SU-DHL-6 (cell line): ENCODE data around the gene DDIT4.

Source experiments
- H2AFZ ChIP-seq: fragments of 200-600 bp; sonication (generic); 2 replicates; pipeline ENCODE4 v1.6.1; 2014; ENCODE audit warnings: low read depth, mild to moderate bottlenecking, moderate library complexity, mixed read lengths, antibody characterized with exemption, low read length; ENCODE audit not compliant: severe bottlenecking
- H3F3A ChIP-seq: fragments of 200-600 bp; shearing (Covaris generic); 2 replicates; pipeline ENCODE4 v1.6.0; 2016; ENCODE audit warnings: antibody characterized with exemption, mild to moderate bottlenecking; ENCODE audit not compliant: insufficient read depth
- H3K27ac ChIP-seq: fragments of 200-600 bp; sonication (generic); 2 replicates; pipeline ENCODE4 v1.5.1; 2016; ENCODE audit warnings: low read depth, mild to moderate bottlenecking, low read length, moderate library complexity, mixed read lengths
- H3K27me3 ChIP-seq: fragments of 200-600 bp; sonication (generic), shearing (Covaris generic); 2 replicates; pipeline ENCODE4 v1.6.0; 2014; ENCODE audit warnings: mild to moderate bottlenecking, low read length
- H3K36me3 ChIP-seq: fragments of 200-600 bp; sonication (generic); 2 replicates; pipeline ENCODE4 v1.6.1; 2014; ENCODE audit warnings: mild to moderate bottlenecking, low read length, mixed read lengths
- H3K4me2 ChIP-seq: fragments of 300-600, 200-600 bp; shearing (Covaris generic), sonication (generic); 2 replicates; pipeline ENCODE4 v1.6.0; 2014; ENCODE audit warnings: low read length, low read depth, mild to moderate bottlenecking; ENCODE audit not compliant: poor library complexity, severe bottlenecking
- H3K4me3 ChIP-seq: fragments of 200-600 bp; sonication (generic); 2 replicates; pipeline ENCODE4 v1.5.1; 2014; ENCODE audit warnings: antibody characterized with exemption, low read length, mild to moderate bottlenecking, mixed read lengths; ENCODE audit not compliant: insufficient read depth, poor library complexity, severe bottlenecking
- H3K79me2 ChIP-seq: fragments of 200-600 bp; sonication (generic); 2 replicates; pipeline ENCODE4 v1.6.1; 2014; ENCODE audit warnings: mild to moderate bottlenecking, low read length, moderate library complexity; ENCODE audit not compliant: insufficient read depth
- H3K9ac ChIP-seq: fragments of 200-600 bp; sonication (generic); 2 replicates; pipeline ENCODE4 v1.7.0; 2014; ENCODE audit warnings: mild to moderate bottlenecking, low read length
- H3K9me2 ChIP-seq: fragments of 200-600 bp; sonication (generic); replicated peaks from 2 replicates; pipeline ENCODE4 v1.6.1; 2014; ENCODE audit warnings: low read length; ENCODE audit not compliant: insufficient read depth
- H3K9me3 ChIP-seq: fragments of 200-600 bp; sonication (generic); 2 replicates; pipeline ENCODE4 v1.6.1; 2014; ENCODE audit warnings: low read length, mixed read lengths; ENCODE audit not compliant: insufficient read depth
- H4K20me1 ChIP-seq: fragments of 200-600 bp; sonication (generic); 2 replicates; pipeline ENCODE4 v1.6.1; 2014; ENCODE audit warnings: low read depth, mild to moderate bottlenecking, antibody characterized with exemption, low read length, moderate library complexity, mixed read lengths
- CTCF ChIP-seq: fragments of 200-600 bp; sonication (generic); IDR thresholded peaks from one replicate; pipeline ENCODE4 v1.5.1; 2017; ENCODE audit warnings: antibody characterized with exemption, mild to moderate bottlenecking, low read length, moderate library complexity; ENCODE audit not compliant: insufficient read depth, poor library complexity, severe bottlenecking
- EZH2phosphoT487 ChIP-seq: fragments of 200-600 bp; sonication (generic), shearing (Covaris generic); conservative IDR thresholded peaks from 2 replicates; pipeline ENCODE4 v1.6.1; 2018; ENCODE audit warnings: mild to moderate bottlenecking, antibody characterized with exemption, low read length, moderate library complexity, mixed read lengths

The DDIT4 gene

GRCh38 chr10:72322280-72323058, 48.7 kb downstream of the DDIT4 start:
- Histone ChIP-seq H3K9ac (no peak overlapping the region), H3K27ac (no peak overlapping the region), H4K20me1 (no peaks in the 10 kb centered on the region), H3K4me2 (no peak overlapping the region), H3F3A (peaks cover 31% of the 10 kb centered on the region), H3K36me3 (no peaks in the 10 kb centered on the region), H3K4me3 (no peak overlapping the region), H3K27me3 (no peaks in the 10 kb centered on the region), H2AFZ (no peak overlapping the region), H3K9me2 (no peaks in the 10 kb centered on the region), H3K79me2 (no peaks in the 10 kb centered on the region), H3K9me3 (no peaks in the 10 kb centered on the region)
- no peak for TF ChIP-seq CTCF
- no peak for TF ChIP-seq EZH2phosphoT487

- Histone ChIP-seq H3F3A (peaks cover 33% of the 10 kb centered on the region), H3K4me2 (peak overlapping the region; percentile 2), H3K79me2 (no peaks in the 10 kb centered on the region), H3K9me2 (no peaks in the 10 kb centered on the region), H3K9ac (no peak overlapping the region; the same call in 1 of the 2 replicates), H4K20me1 (no peaks in the 10 kb centered on the region), H3K36me3 (no peaks in the 10 kb centered on the region), H2AFZ (no peak overlapping the region), H3K27ac (no peak overlapping the region; the same call in 1 of the 2 replicates), H3K4me3 (no peak overlapping the region), H3K9me3 (no peaks in the 10 kb centered on the region), H3K27me3 (no peaks in the 10 kb centered on the region)
- TF ChIP-seq EZH2phosphoT487 (no peak), CTCF (no peak)
These were observed 49.5 kb downstream of the DDIT4 start for GRCh38 chr10:72323108-72323749.

GRCh38 chr10:72323771-72324191, 50.1 kb downstream of the DDIT4 start:
- TF ChIP-seq EZH2phosphoT487 (no peak), CTCF (no peak)
- no peak overlapping the region for H3K4me3 ChIP-seq
- H3K36me3 ChIP-seq = no peaks in the 10 kb centered on the region
- H2AFZ ChIP-seq = no peak overlapping the region
- no peaks in the 10 kb centered on the region for H3K9me3 ChIP-seq
- peaks cover 36% of the 10 kb centered on the region for H3F3A ChIP-seq
- peak overlapping the region; percentile 2 for H3K4me2 ChIP-seq
- no peak overlapping the region; the same call in 1 of the 2 replicates for H3K9ac ChIP-seq
- no peaks in the 10 kb centered on the region for H3K27me3 ChIP-seq
- no peaks in the 10 kb centered on the region for H3K9me2 ChIP-seq
- peak overlapping the region; percentile 29; the same call in 1 of the 2 replicates for H3K27ac ChIP-seq
- H3K79me2 ChIP-seq = no peaks in the 10 kb centered on the region
- H4K20me1 ChIP-seq = no peaks in the 10 kb centered on the region
